T-helper 1 cell (primary cell): ENCODE results near the gene MN1.

ENCODE experiments used
- DNase-seq, 5 donors: peaks; one replicate each; pipeline ENCODE4 v3.0.0-alpha.2; 2012 to 2020

The MN1 gene

DNA sequence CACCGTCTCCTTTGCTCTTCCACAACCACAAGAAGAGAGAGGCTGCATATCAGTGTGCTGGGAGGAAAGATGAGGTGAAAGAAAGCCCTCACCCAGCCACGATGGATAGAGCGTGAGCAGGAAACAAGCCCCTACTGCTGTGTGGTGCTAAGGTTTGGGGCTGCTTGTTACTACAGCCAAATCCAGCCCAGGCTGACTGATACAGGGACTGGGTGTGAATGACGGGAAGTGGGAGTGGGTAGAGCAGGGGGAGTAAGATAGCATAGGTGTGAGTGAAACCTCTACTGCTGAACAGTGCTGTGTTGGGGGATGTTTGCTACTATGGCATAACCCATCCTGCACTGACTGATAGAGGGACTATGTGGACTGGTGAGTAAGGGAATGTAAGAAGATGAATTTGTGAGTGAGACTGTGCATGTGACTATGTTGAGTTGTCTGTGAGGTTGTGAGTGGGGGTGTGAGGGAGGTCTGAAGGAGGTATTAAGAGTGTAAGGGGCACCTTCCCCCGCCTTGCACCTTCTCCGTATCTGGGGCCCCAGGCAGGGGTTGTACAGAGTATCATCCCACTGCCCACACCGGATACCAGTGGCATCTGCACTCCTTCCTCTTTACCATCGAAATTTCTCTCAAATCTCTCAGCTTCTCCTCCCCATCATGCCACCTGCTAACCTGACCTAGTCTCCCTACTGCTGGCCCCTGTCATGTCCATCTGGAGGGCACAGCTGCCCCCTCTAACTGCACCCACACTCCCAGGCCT lies 91.5 kb downstream of the MN1 start:
- no peak for DNase-seq

DNA sequence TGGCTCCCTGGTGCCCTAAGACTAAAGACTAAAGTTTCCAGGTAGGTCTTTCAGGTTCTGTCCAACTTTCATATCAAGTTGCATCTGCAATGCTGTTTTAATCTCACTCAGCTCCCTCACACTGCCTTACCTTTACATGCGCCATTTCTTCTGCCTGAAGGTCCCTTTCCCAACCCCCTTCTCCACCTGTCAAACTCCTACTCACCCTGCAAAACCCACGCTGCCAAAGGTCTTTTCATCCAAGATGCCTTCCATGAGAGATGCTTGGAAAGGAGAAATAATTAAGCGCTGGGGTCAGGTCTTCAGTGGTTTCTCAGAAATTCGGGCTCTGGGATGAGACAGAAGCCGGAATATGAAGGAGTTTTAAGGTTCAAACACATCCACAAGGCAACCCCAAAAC lies 95.1 kb downstream of the MN1 start:
- DNase-seq, result no peak

GRCh38 chr22:27705408-27706080 lies 96.0 kb downstream of the MN1 start:
- DNase-seq, result no peak

DNA sequence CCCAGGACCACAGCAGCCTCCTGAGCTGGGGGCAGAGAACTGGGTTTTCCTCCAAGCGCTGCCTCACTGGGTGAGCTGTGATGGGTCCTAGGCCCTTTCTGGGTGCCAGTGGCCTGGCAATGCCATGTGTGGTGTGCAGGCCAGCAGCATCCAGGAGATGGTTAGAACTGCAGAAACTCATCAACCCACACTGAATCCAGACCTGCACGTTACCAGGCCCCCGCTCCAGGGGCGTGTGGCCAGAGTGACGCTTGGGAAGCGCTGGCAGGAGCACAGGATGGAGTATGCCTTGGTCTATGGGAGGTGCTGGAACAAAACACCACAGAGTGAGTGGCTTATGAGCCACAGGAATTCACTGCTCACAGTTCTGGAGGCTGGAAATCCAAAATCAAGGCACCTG lies 97.0 kb downstream of the MN1 start:
- DNase-seq, result no peak

- DNase-seq, result no peak
These were observed 102.1 kb downstream of the MN1 start for GRCh38 chr22:27699383-27700019.

- DNase-seq, result no peak
These were observed 102.7 kb downstream of the MN1 start for GRCh38 chr22:27698813-27699212.
